Ovary (tissue), 3 donors: ENCODE results near the gene CALML5.

Experiments used
- CTCF ChIP-seq, 3 donors: fragments of 450-650 bp in 2 of 3; fragments of 200-600 bp in 1 of 3; IDR thresholded peaks; one replicate each; pipeline versions ENCODE4 v1.5.1 to v1.8.0; 2016 to 2022; ENCODE audit warnings: antibody characterized with exemption in 3 of 3, mild to moderate bottlenecking in 1 of 3
- EP300 ChIP-seq: sonication (generic); formaldehyde crosslinking; IDR thresholded peaks from one replicate; pipeline ENCODE4 v1.6.1; 2017; ENCODE audit warnings: antibody characterized with exemption
- POLR2A ChIP-seq: fragments of 450-650 bp; IDR thresholded peaks from one replicate; pipeline ENCODE4 v1.6.1; 2017; ENCODE audit warnings: antibody characterized with exemption, mild to moderate bottlenecking, moderate library complexity
- donor health status: DM: no; HTN: no; CAD: no.

GRCh38 chr10:5458949-5459747 is 40.2 kb downstream of the CALML5 start:
- TF ChIP-seq CTCF (IDR thresholded peaks at IDR 0.05) (no peak), EP300 (no peak), POLR2A (no peak)
